HG02840 (cell line): ENCODE data around the gene CA10.

ENCODE experiments used
- ATAC-seq: cut with Tn5 transposase; IDR thresholded peaks from one replicate; pipeline ENCODE4 v1.9.1; 2021; ENCODE audit warnings: mild to moderate bottlenecking, moderate library complexity, moderate number of reproducible peaks; ENCODE audit not compliant: unreplicated experiment, low FRiP score

The CA10 gene

DNA sequence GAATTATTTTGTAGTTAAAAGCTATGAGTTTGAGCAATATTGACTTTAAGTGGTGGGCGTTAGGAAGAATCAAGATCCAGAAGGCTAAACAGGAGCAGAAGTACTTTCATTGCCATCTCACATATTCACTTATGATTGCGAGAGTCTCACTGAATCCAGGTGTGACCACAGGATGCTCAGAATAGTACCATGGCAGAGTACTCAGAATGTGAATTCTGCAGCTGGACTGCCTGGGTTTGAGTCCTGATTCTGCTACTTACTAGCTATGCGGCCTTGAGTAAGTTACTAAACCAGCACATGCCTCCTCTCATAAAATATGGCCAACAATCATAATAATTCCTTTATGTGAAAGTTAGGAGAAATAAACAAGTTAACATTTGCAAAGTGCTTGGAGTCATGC, 109.5 kb downstream of the CA10 start:
- ATAC-seq: no peak

DNA sequence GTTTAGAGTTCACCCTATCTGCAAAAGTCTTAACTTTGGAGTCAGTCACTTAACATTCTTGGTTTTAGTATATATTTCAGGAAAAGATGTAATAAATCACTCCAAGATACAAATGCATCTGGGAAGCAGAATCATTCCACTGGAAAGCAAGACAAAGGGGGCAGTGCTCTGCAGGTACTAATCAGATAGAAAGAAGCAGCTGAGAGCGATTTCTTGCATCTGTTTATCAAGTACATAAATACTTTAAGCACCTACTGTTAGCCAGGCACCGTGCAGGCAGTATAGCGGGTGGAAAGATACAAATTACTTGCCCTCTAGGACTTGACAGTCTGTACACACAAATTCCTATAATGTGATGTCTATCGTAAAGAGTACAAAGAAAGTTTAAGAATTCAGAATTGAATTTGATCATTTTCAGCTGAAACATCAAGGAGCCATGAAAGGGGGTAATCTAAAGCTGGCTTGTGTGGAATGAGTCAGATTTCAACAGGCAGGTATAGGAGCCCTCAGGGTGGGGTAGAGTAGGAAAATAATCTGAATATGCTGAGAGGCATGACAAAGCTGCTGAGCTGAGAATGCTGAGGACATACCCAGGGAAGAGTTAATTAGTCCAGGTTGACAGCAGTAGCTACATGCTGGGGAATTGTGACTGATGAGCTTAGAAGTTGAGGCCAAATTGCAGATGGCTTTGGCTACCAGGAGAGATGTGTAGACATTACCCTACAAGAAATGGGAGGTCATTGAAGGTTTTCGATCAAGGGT, 110.2 kb downstream of the CA10 start:
- ATAC-seq: no peak

DNA sequence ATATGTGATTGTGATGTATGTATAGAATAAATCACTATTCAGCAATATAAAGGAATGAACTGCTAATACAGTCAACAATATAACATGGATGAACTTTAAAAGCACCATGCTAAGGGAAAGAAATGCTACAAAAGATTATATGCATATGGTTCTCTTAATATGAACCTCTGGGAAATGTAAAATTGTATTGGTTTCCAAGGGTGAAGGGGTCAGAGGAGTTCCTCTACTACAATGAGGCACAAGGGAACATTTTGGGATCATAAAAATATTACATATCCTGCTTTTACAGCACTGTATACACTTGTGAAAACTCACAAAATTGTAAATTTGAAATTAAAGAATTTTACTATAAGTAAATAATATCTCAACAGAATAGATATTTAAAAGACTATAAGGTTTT, 111.4 kb downstream of the CA10 start:
- no peak for ATAC-seq

- no peak for ATAC-seq
These were observed 117.3 kb downstream of the CA10 start for GRCh38 chr17:52041123-52041617.

DNA sequence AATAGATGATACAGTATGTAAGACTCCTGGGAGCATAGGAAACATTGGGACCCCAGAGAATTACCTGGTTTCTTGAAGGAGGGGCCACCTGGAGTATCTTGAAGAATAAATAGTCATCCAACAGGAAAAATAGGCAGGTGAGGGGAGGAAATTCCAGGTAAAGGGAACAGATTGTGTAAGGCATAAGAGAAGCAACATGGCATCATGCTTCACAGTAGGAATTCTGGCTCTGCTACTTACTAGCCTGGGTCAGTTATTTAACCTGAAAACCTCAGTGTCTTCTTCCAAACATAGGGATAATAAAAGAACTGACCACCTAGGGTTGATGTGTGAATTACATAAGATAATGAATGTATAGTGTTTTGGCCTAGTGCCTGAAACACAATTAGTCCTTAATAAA, 122.1 kb downstream of the CA10 start:
- ATAC-seq: no peak

- ATAC-seq: no peak
These were observed 123.1 kb downstream of the CA10 start for GRCh38 chr17:52035336-52035915.

DNA sequence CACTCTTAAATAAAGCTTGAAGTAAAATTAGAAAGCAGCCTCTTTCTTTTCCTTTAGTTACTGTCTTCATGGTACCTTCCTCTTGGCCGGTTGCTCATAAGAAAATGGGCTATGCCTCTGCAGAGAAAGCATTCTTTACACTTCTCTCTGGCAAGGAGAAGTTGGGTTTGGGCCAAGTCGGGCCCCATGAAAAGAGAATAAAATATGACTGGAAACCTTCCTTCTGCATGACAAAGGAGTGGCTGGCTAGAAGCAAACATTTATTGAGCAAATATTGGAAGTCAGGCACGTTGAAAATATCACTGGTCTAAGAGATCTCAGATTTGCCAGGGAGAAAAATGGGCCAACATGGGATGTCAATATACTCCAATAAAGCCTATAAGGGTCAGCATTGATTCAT, 126.1 kb downstream of the CA10 start:
- ATAC-seq: no peak

- no peak for ATAC-seq
These were observed 128.5 kb downstream of the CA10 start for GRCh38 chr17:52030052-52030451.

DNA sequence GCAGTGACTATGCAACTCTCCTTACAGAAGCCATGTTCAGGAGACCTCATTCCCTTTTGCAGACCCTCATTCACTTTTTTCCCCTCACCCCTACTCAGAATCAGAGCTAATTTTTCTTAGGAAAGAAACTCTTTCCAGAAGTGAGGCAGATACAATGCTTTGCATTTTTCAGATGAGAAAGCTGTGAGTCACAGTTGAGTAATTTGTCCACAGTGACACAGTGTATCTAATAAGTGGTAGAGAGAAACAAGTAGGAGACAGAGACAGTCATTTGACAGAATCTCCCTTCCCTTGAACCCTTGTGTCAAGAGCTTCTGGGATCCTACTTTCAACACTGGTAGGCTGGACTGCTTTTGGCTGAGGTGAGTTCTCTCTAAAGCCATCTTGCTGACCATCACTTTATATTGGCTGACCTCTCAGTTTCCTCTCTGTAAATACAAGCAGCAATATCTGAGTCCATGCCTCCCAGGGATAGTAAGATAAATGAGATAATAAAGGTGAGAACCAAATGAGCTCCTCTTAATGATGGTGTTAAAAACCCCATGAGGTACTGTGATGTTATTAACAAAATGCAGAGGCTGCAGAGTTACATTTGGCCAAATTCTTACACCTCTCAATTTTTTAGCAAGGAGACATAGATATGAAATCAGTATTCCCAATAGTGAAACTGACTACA, 130.8 kb downstream of the CA10 start:
- ATAC-seq: no peak

- no peak for ATAC-seq
These were observed 131.4 kb downstream of the CA10 start for GRCh38 chr17:52027081-52027480.

GRCh38 chr17:52026075-52026474, 132.4 kb downstream of the CA10 start:
- ATAC-seq: no peak

- ATAC-seq: no peak
These were observed 133.3 kb downstream of the CA10 start for GRCh38 chr17:52025236-52025635.

DNA sequence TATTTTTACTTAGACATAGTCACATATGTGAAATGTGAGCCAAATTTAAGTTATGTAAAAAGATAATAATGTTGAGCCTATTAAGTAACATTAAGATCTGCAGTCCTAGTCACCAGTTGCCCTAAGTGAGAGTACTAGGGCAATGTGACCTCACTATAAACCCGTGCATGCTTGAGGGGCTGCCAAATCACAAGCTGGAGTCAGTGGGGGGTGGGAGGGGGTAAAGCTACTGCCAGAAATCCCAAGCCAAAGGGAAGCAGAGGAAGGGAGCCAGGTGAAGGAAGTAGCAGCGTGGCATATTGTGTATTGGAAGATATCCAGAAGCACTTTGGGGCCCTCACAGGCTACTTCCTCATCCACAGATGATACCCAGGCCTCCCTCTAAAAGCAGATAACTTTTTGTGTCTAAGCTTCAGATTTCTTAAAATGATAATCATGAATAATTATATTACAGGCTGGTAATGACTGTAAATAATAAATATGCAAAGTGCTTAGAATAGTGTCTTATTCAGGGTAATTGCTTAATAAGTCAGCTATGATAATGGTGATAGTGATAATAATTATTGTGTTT, 134.1 kb downstream of the CA10 start:
- ATAC-seq: no peak

GRCh38 chr17:52011064-52011463, 147.4 kb downstream of the CA10 start:
- ATAC-seq: no peak

GRCh38 chr17:51999654-52000053, 158.9 kb downstream of the CA10 start:
- no peak for ATAC-seq

DNA sequence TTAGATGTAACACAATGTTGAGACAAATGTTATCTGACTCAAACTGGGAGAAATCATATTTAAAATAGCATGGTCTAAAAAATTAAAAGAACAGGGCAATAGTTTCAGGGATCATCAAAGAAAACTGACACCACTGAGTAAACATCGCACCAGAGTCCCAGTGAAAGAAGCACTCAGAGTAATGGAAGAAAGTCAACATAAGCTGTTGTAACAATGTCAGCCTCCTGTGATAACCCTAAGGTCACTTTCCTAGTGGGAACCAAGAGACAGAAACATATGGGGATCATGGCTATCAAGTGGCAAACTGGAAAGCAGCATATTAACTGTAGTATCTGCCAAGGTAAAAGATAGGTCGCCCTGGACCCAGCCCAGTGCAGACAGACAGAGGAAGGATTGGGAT, 160.8 kb downstream of the CA10 start:
- ATAC-seq: no peak

GRCh38 chr17:51995797-51996403, 162.6 kb downstream of the CA10 start:
- no peak for ATAC-seq

DNA sequence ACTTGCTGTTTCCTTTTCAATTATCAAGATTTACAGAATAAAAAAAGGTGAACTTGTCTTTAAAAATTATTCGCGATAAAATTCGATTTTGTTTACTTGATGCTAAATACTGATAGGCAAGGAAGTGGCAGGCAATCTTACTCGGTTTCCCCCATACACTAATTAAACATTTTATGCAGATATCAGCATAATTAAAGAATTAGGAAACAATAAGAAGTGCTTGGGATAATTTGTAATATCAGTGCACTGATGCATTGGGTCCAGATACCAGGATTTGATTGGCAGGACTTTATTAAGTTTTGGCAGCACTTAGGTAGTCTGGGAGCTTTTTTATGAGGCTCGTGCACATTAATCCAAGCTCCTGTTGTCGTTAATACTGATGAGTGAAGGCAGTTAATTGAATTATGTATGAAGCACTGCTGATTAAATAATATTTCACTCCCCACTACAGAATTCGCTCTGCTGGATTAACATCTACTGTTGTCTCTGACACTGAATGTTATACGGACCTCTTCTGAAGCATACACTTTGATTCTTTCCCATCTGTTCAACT, 165.6 kb downstream of the CA10 start:
- ATAC-seq: no peak

DNA sequence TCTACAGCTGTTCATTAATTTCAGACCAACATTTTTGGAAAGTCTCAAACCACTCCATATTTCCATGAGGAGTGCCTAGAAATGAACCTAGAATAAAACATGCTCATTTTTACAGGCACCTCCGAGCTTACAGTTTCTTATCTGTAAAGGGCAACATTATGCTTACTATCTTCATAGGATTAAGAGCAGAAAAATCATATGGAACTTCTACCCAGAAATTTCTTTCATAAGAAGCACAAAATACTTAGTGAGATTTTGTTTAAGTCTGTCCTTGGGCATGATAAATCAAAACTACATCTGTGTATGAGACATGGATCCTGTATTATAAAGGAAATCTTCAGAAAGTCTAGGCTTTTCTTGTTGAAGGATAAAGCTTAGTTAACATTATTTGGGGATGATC, 187.4 kb downstream of the CA10 start:
- ATAC-seq: no peak

- ATAC-seq: no peak
These were observed 196.8 kb downstream of the CA10 start for GRCh38 chr17:51961689-51962088.

- no peak for ATAC-seq
These were observed 200.7 kb downstream of the CA10 start for GRCh38 chr17:51957786-51958185.
